Activated gamma-delta T cell treated with anti-CD3 and anti-CD28 coated beads, Interleukin-2, amount 50 U/mL, for 16 hours (primary cell): ENCODE measurements around the gene GRAMD1A.
"Not testable (repeated sequence)": the region's sequence is repeated elsewhere in the genome, so short reads cannot be mapped to it uniquely, and the experiment has no call there.

Experiments used
- DNase-seq: peaks from one replicate; pipeline ENCODE4 v3.0.0-alpha.2; 2020; ENCODE audit warnings: low read depth

Gene GRAMD1A

GRCh38 chr19:35004517-35005255 lies 4.6 kb downstream of the GRAMD1A start:
- no peak for DNase-seq

- DNase-seq, result no peak
Measured at GRCh38 chr19:35005256-35005977, 5.3 kb downstream of the GRAMD1A start.

GRCh38 chr19:35006007-35006341 lies 5.9 kb downstream of the GRAMD1A start:
- not testable (repeated sequence) for DNase-seq

GRCh38 chr19:35006342-35006998 lies 6.3 kb downstream of the GRAMD1A start:
- no peak for DNase-seq

GRCh38 chr19:35006999-35007365 lies 6.9 kb downstream of the GRAMD1A start:
- DNase-seq, result no peak

GRCh38 chr19:35007427-35007826 lies 7.3 kb downstream of the GRAMD1A start:
- not testable (repeated sequence) for DNase-seq

GRCh38 chr19:35008891-35009341 lies 8.8 kb downstream of the GRAMD1A start:
- DNase-seq, result no peak

- no peak for DNase-seq
Measured at GRCh38 chr19:35009424-35010415, 9.6 kb downstream of the GRAMD1A start.

- DNase-seq, result peak; percentile 43
Measured at GRCh38 chr19:35011091-35011689, 11.1 kb downstream of the GRAMD1A start.

- DNase-seq, result peak; percentile 23
Measured at GRCh38 chr19:35011737-35012682, 11.9 kb downstream of the GRAMD1A start.

GRCh38 chr19:35013041-35013819 lies 13.1 kb downstream of the GRAMD1A start:
- DNase-seq, result peak; percentile 72

- peak; percentile 42 for DNase-seq
Measured at GRCh38 chr19:35013820-35014754, 14.0 kb downstream of the GRAMD1A start.

GRCh38 chr19:35014774-35015173 lies 14.7 kb downstream of the GRAMD1A start:
- DNase-seq, result not testable (repeated sequence)

GRCh38 chr19:35015270-35015953 lies 15.3 kb downstream of the GRAMD1A start:
- DNase-seq, result no peak

- DNase-seq, result no peak
Measured at GRCh38 chr19:35015954-35016351, 15.8 kb downstream of the GRAMD1A start.

- DNase-seq, result no peak
Measured at GRCh38 chr19:35017507-35017906, 17.4 kb downstream of the GRAMD1A start.

GRCh38 chr19:35018379-35018778 lies 18.3 kb downstream of the GRAMD1A start:
- no peak for DNase-seq

- DNase-seq, result no peak
Measured at GRCh38 chr19:35019144-35019543, 19.0 kb downstream of the GRAMD1A start.
